HL-60 (cell line): Measurements from ENCODE around the gene CHCHD3.

Source experiments
- DNase-seq, 2 experiments: peaks; one replicate each; pipeline ENCODE4 v3.0.0-alpha.2; 2010 to 2020; ENCODE audit warnings: low read depth in 1 of 2, low spot score in 1 of 2
- H3K27ac ChIP-seq: fragments of 250-450 bp; sonication (Bioruptor Pico); replicated peaks from 2 replicates; pipeline ENCODE4 v1.5.1; 2020; ENCODE audit warnings: mild to moderate bottlenecking, moderate library complexity
- H3K27me3 ChIP-seq: fragments of 250-450 bp; sonication (Bioruptor Pico); 2 replicates; pipeline ENCODE4 v1.5.1; 2021; ENCODE audit warnings: mild to moderate bottlenecking, moderate library complexity; ENCODE audit not compliant: insufficient read depth, poor library complexity, severe bottlenecking
- H3K4me3 ChIP-seq: replicated peaks from 2 replicates; pipeline ENCODE4 v1.5.1; 2011; ENCODE audit warnings: mild to moderate bottlenecking, control low read depth, low read length; ENCODE audit not compliant: insufficient read depth
- CTCF ChIP-seq: IDR thresholded peaks from one replicate; pipeline ENCODE4 v1.5.1; 2011; ENCODE audit warnings: low read length, control low read depth, inconsistent platforms; ENCODE audit not compliant: insufficient read depth
- GABPA ChIP-seq: IDR thresholded peaks from 2 replicates; pipeline ENCODE4 v1.6.1; 2012; ENCODE audit warnings: low read depth
- POLR2AphosphoS5 ChIP-seq: IDR thresholded peaks from 2 replicates; pipeline ENCODE4 v1.6.1; 2012; ENCODE audit warnings: low read depth
- REST ChIP-seq: IDR thresholded peaks from 2 replicates; pipeline ENCODE4 v1.6.1; 2012; ENCODE audit warnings: low read depth; ENCODE audit not compliant: insufficient replicate concordance
- SPI1 ChIP-seq: IDR thresholded peaks from 2 replicates; pipeline ENCODE4 v1.6.1; 2012; ENCODE audit warnings: low read depth, mild to moderate bottlenecking, borderline replicate concordance

The CHCHD3 gene

GRCh38 chr7:133052401-133052756 lies 29.5 kb downstream of the CHCHD3 start:
- Histone ChIP-seq H3K4me3 (no peak overlapping the region), H3K27me3 (no peaks in the 10 kb centered on the region), H3K27ac (no peak overlapping the region)
- TF ChIP-seq REST (no peak), SPI1 (no peak), GABPA (no peak), CTCF (no peak)
- no peak for DNase-seq

GRCh38 chr7:133051719-133052400 lies 30.0 kb downstream of the CHCHD3 start:
- H3K4me3 ChIP-seq: no peak overlapping the region
- no peak for DNase-seq
- H3K27me3 ChIP-seq: no peaks in the 10 kb centered on the region
- TF ChIP-seq POLR2AphosphoS5 (no peak), GABPA (no peak), CTCF (no peak), SPI1 (no peak), REST (no peak)
- no peak overlapping the region for H3K27ac ChIP-seq

- TF ChIP-seq REST (no peak), CTCF (no peak), POLR2AphosphoS5 (no peak), GABPA (no peak), SPI1 (no peak)
- Histone ChIP-seq H3K27me3 (no peaks in the 10 kb centered on the region), H3K27ac (no peak overlapping the region), H3K4me3 (no peak overlapping the region)
- DNase-seq: no peak
These were observed 30.8 kb downstream of the CHCHD3 start for GRCh38 chr7:133051066-133051465.
